Nucleus accumbens (tissue), 56 donors: Measurements from ENCODE around the gene OXCT1.
"Not testable (repeated sequence)": the region's sequence is repeated elsewhere in the genome, so short reads cannot be mapped to it uniquely, and the experiment has no call there.

Experiments
- DNase-seq, 56 donors: peaks; one replicate each; lab custom pipeline; 2025; lab: John Stamatoyannopoulos, UW

Gene OXCT1

GRCh38 chr5:41875121-41875520 lies 4.9 kb upstream of the OXCT1 start:
- no peak for DNase-seq

DNA sequence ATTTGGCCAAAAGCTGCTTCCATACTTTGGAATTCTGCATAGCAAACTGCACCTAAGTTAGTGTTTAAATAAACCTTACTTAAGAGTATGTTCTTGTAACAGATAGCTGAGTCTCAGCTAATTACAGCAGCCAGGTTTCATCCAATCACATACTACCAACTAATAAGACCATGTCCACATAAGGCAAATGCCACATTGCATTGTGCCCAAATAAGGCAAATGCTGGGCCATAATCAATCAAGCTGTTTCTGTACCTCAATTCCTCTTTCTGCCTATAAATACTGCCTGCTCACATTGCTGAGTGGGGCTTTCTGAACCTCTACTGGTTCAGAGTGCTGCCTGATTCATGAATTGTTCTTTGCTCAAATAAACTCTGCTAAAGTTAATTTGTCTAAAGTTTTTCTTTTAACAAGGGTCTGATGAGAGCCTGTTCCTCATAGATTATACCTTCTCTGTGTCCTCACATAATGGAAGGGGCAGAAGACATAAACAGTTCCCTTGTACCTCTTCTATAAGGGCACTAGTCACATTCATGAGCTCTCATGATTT lies 4.4 kb upstream of the OXCT1 start:
- DNase-seq: no peak

DNA sequence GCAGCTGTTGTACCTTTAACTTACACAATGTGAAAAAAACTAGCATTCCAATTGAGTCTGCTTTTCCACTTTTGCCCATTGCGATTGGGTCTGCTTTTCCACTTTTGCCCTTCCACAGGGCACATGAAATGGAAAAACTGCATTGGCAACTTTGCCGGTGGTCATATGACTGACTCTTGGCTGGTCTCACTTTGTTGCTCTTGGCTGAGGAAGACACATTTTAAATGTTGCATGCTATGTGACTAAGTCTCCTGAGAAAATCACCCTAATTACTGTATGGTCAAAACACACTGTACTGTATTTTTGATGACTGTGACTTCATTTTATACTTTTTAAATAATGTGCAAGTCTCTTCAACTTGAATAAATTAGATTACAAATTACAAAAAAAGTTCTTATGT lies 1.6 kb upstream of the OXCT1 start:
- peak in 22 of 56 donors; percentile 0 to 49 (median 7) for DNase-seq

GRCh38 chr5:41870627-41871048 lies 413 bp upstream of the OXCT1 start:
- peak in 3 of 56 donors; percentile 32 to 44 (median 41) for DNase-seq

GRCh38 chr5:41869151-41869723 lies 988 bp downstream of the OXCT1 start:
- DNase-seq: peak in 16 of 56 donors; percentile 16 to 75 (median 42)

DNA sequence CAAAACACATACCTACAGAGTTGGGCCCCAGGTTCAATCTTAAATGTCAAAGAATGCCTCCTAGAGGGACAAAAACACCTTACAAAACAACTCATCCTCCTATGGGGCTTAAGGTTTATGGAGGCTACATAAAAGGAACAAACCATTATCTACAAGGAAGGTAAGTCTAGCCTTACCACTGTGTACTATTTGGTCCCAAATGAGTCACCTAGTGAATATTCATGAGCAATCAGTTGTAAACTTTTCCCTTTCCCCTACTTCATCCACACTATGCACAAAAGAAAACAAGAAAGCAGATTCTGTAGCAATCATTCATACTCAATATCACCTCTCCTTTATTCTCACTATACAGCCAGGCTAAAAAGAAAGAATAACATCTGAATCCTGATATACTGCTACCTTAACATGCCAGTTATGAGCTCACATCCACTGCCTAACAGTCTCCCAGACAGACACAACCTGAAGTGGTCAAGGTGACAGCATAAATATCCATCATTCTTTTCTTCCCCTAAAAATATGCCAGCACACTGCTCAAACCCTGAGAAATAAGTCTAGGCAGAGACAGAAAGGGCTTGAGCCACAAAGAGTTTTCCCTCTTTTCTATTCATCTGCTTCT lies 6.2 kb downstream of the OXCT1 start:
- no peak for DNase-seq

GRCh38 chr5:41858890-41859289 lies 11.3 kb downstream of the OXCT1 start:
- DNase-seq: no peak

- no peak for DNase-seq
Measured at GRCh38 chr5:41857989-41858388, 12.2 kb downstream of the OXCT1 start.

- peak in 28 of 56 donors; percentile 2 to 65 (median 18) for DNase-seq
Measured at GRCh38 chr5:41856644-41857491, 13.4 kb downstream of the OXCT1 start.

- DNase-seq: no peak
Measured at GRCh38 chr5:41852293-41852692, 17.9 kb downstream of the OXCT1 start.

DNA sequence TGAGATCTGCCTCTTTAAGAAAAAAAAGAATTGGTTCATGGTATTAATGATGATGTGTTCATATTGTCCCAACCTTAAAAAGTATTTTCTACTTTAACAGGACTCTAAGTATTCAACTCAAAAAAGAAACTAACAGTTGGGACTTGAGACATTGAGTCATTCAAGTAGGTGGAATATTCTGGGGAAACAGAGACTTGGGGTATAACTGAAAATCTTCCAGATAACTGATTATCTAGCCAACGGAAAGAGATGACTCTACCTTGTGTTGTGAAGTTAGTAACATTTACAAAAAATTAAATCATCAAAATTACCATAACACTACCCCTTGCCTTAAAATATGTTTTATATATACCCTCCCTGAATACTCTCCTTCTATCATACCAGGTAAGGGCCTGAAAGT lies 19.1 kb downstream of the OXCT1 start:
- no peak for DNase-seq

DNA sequence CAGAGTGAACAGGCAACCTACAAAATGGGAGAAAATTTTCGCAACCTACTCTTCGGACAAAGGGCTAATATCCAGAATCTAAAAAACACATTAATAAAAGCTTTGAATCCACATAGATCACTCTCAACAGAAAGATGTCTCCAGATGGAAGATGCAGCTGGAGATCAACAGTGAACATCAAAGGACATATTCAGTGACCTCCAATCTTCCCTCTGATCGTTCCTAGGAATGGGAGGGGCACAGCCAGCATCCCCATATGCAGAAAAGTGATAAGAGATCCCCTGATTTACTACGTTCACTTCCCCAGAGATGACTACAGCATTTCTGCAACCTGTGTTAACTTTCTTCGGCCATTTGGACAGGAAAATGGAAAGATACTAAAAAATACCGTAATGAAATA lies 21.2 kb downstream of the OXCT1 start:
- DNase-seq: no peak

DNA sequence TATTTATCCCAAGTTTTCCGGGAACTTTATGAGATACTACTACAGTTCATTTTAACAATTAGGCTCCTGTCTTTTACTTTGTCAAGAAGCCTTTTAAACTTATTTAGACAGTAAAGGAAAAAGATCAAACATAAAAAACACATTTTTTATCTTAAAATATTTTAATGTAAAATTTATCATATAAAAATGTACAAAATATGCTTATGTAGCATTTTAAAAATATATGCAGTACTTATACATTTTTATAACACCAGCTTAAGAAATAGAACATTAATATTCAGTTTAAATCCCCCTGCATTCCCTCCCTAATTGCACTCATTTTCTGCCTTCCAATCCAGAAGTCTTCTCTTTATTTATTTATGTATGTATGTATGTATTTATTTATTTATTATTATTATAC lies 24.5 kb downstream of the OXCT1 start:
- DNase-seq: not testable (repeated sequence)

DNA sequence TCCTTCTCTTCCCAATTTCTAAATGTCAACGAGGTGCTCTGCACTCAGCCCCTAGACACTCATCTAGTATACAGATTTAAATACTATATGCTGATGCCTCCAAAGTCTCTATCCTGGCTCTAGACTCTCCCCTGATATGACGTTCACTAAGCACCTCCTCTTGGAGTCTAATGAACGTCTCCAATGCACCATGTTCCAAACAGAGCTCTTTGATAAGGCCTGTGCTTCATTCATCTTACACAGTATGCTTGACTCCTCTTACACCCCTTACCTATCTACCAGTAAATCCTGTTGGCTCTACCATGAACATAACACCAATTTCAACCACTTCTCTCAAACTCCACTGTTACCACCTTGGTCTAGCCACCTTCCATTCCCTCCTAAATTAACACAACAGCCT lies 25.7 kb downstream of the OXCT1 start:
- DNase-seq: no peak

- peak in 14 of 56 donors; percentile 1 to 31 (median 8) for DNase-seq
Measured at GRCh38 chr5:41843456-41844370, 26.5 kb downstream of the OXCT1 start.

DNA sequence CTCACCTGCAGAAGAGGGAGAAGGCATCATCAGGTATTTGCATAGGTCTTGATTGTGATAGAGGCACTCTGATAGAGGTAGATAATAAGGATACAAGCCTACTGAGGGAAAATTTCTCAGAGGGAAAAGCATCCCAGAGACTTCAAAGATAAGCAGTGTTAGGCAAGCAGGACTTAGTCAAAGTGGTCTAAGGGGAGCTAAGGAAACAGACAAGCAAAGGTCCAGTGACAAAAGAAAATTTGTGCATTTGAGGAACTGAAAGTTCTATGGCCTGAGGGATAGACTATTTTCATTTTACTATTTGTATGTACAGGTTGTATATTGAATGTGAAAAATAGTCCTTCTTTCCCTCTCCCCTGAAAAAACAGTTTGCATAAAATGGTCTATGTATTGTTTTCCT lies 27.4 kb downstream of the OXCT1 start:
- no peak for DNase-seq

GRCh38 chr5:41841325-41841724 lies 28.9 kb downstream of the OXCT1 start:
- no peak for DNase-seq

DNA sequence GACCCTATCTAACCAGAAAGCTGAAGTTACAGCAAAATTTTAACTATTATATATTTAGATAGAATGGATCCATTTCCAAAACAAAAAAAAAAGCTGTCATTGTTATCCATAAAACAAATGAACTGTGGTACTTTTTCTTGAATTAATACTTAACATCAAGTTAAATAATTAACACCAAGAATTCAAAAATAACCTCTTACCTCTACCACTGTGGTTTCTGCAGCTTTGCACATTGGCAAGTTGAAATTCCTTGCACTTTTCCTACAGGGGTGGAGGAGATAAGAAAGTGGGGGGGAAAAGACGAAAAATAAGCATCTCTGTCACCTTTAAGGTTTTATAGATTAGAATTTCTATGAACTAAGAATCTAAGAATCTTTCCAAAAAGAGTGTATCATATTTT lies 30.0 kb downstream of the OXCT1 start:
- DNase-seq: no peak

- DNase-seq: no peak
Measured at GRCh38 chr5:41837793-41838192, 32.4 kb downstream of the OXCT1 start.

GRCh38 chr5:41835645-41836044 lies 34.6 kb downstream of the OXCT1 start:
- DNase-seq: peak in 36 of 56 donors; percentile 2 to 70 (median 20)
